NCI-H2081 (cell line): Measurements from ENCODE around the gene TOMM40L.
"Not testable (repeated sequence)": the region's sequence is repeated elsewhere in the genome, so short reads cannot be mapped to it uniquely, and the experiment has no call there.

Source experiments
- DNase-seq, 2 experiments: peaks; one replicate each; lab custom pipeline; 2025; lab: John Stamatoyannopoulos, UW

TOMM40L gene

GRCh38 chr1:161222175-161223019 is 3.5 kb upstream of the TOMM40L start:
- no peak for DNase-seq

- no peak for DNase-seq
Measured at GRCh38 chr1:161223805-161224694, 1.8 kb upstream of the TOMM40L start.

- not testable (repeated sequence) for DNase-seq
Measured at GRCh38 chr1:161224695-161225087, 1.2 kb upstream of the TOMM40L start.

- DNase-seq: no peak
Measured at GRCh38 chr1:161225178-161225533, 704 bp upstream of the TOMM40L start.

- DNase-seq: peak in 1 of 2 experiments; percentile 56
Measured at GRCh38 chr1:161226320-161226711, 456 bp downstream of the TOMM40L start.

- peak; percentile 24 to 56 for DNase-seq
Measured at GRCh38 chr1:161226759-161227158, 899 bp downstream of the TOMM40L start.

- DNase-seq: peak; percentile 89 to 90
Measured at GRCh38 chr1:161227196-161227871, 1.5 kb downstream of the TOMM40L start.

- DNase-seq: no peak
Measured at GRCh38 chr1:161228032-161228431, 2.2 kb downstream of the TOMM40L start.

GRCh38 chr1:161229896-161230295 is 4.0 kb downstream of the TOMM40L start:
- no peak for DNase-seq

GRCh38 chr1:161230762-161231161 is 4.9 kb downstream of the TOMM40L start:
- DNase-seq: no peak

GRCh38 chr1:161233102-161233501 is 7.2 kb downstream of the TOMM40L start:
- DNase-seq: no peak

GRCh38 chr1:161235957-161236775 is 10.3 kb downstream of the TOMM40L start:
- no peak for DNase-seq

GRCh38 chr1:161238039-161238473 is 12.2 kb downstream of the TOMM40L start, which contains the start of gene NR1I3:
NR1I3 (minus strand) TSS chr1:161238203; CDS start chr1:161236565, 1,638 bp downstream.
- DNase-seq: no peak

GRCh38 chr1:161241682-161242081 is 15.8 kb downstream of the TOMM40L start:
- DNase-seq: no peak

- DNase-seq: no peak
Measured at GRCh38 chr1:161242313-161242712, 16.5 kb downstream of the TOMM40L start.

GRCh38 chr1:161244888-161245287 is 19.0 kb downstream of the TOMM40L start:
- no peak for DNase-seq

GRCh38 chr1:161250100-161250499 is 24.2 kb downstream of the TOMM40L start:
- not testable (repeated sequence) for DNase-seq

GRCh38 chr1:161250829-161251228 is 25.0 kb downstream of the TOMM40L start:
- DNase-seq: no peak

- no peak for DNase-seq
Measured at GRCh38 chr1:161251579-161251978, 25.7 kb downstream of the TOMM40L start.

GRCh38 chr1:161255302-161255701 is 29.4 kb downstream of the TOMM40L start:
- DNase-seq: not testable (repeated sequence)

GRCh38 chr1:161255955-161256520 is 30.2 kb downstream of the TOMM40L start:
- DNase-seq: not testable (repeated sequence)
